ENCODE results near the gene ZNF296.
"Not testable (repeated sequence)": the region's sequence is repeated elsewhere in the genome, so short reads cannot be mapped to it uniquely, and the experiment has no call there.

The ZNF296 gene

DNA sequence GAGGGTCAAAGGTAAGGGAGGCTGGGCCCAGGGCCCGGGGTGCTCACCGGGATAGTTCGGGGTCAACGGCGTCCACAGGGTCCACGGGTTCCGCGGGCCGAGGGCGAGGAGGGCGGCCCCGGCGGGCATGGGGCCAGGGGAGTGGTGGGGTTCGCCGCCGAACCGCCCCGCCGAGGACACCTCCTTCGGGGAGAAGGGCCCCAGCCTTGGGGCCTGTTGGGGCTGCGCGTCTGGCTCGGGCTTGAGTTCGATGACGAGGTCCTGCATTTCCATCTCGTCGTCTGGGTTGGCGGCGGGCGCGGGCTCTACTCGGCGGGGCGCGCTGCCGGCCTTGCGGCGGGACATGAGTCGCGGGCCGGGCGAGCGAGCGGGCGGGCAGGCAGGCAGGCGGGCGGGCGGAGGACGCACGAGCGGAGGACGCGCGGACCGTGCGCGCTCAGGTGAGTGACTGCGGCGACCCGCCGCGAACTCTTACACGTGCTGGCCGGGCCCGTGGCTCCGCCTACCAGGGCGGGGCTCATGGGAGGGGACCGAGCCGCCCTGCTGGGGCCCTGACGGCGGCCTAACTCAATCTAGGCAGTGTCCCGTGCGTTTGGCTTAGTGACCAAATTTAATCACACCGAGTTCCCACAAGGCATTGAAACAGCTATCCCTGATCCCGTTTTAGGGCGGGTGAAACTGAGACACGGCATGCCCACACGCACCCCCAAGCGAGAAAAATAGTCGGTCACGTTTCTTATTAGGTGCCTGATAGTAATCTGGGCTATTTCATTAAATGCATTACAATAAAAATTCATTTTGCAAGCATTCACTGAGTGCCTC is at the start of gene ZNF296:
TSS of gene ZNF296 (minus strand) at position 450 of the 822 bp plus-strand sequence. CDS start at position 345, 105 bp downstream.
- peak; percentile 73 for DNase-seq

DNA sequence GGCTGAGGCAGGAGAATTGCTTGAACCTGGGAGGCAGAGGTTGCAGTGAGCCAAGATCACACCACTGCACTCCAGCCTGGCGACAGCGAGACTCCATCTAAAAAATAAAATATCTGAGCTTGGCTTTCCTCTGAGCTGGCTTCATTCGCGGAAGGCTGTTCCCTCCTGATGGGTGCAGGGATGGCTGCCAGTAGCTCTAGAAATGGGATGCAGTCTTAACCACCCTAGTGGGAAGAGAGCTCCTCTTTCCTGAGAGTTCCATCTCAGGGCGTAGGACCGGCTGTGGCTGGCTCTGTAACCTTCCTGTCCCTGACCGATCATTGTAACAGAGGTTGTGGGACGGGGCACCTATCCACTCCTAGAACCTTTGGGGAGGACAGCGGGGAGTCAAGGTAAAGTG is 49.1 kb upstream of the ZNF296 start:
- DNase-seq = no peak

DNA sequence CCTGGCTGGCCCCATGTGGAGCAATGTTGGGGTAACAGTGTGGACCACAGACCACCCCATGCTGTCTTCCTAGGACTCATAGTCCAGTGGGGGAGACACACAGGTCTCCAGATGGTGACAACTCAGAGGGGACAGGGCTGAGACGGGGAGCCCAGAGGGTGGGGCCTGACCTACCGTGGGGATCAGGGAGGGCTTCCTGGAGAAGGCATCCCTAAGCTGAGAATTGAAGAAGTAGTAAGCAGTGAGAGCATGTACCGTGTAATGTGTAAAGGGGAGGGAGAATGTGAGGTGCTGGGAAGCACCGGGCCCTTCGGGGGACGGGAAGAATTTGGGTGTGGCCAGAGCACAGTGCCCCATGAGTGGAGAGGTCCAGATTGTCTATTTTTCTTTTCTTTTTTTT is 47.7 kb upstream of the ZNF296 start:
- DNase-seq = no peak

DNA sequence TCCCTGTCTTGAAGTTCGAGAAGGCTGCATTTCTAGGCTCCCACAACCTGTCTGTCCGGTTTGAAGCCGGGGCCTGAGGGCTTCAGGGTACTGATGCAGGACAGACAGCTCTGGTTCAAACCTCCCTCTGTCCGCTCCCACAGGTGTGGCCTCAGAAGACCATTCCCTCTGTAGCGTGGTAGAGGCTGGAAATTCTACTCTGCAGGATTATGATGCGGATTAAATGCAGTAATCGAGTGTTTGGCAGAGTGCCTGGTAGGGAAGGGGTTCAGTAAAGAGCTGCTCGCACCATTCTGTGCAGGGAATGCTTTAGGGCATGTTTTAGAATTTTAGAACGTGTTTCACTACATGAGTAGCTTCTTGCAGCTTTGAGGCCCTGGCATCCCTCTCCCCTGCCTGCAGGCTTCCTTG is 47.2 kb upstream of the ZNF296 start:
- no peak for DNase-seq

DNA sequence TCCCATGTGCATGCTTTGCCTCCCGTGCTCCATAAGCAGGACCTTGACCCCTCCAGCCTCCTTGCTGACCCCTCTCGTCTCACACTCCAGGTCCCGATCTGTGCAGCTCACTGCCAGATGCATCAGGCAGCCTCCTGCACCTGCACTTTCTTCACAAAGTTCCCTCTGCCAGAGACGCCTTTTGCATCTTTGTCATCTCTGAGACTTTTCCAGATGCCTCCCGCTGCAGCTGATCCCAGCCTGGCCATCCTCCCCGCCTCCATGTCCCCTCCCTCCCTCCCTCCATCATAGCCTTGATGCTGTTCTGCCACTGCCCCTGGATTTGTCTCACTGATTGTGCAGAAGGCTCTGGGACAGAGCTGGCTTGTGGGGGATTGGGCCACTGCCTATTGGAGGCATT is 46.6 kb upstream of the ZNF296 start:
- DNase-seq = no peak

DNA sequence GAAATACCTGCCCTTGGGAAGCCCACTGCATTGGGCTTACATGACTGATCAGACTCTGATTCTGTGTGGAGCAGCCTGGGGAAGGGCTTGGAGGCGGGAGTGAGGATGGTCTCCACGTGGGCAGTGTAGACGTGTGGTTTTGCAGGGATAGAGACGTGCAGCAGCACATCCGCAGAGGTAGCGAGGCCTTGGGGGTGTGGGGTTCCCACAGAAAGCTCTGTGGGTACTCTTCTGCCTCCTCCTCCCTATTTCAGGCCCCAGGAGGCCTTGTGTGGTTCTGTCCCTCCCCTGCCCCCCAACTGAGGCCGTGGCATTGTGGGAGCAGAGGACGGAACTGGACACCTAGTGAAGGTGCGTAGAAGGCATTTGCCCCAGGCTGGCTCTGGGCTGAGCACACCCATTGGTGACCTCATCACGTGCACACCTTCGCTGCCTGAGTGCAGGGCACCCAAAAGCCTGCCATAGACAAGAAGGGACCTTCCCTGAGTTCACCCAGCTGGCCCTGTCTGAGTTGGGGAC is 45.6 kb upstream of the ZNF296 start:
- no peak for DNase-seq

DNA sequence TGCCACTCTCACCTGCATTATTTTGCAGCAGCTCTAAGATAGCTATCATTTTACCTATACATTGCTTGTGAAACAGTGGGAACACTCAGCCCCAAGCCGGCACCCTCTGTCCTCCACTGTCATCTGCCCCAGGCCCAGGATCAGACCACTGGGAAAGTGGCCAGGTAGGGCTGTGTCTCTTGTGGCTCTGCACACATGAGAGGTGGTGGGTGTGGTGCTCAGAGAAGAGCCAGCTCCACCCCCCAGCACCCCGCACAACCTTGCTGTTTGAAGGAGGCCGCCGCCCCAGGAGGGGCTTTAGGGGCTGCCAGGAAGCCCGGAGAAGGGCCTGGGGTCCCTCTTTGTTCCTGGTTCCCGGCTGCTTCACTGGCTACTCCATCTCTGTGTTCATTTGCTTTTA is 43.3 kb upstream of the ZNF296 start:
- DNase-seq = no peak

DNA sequence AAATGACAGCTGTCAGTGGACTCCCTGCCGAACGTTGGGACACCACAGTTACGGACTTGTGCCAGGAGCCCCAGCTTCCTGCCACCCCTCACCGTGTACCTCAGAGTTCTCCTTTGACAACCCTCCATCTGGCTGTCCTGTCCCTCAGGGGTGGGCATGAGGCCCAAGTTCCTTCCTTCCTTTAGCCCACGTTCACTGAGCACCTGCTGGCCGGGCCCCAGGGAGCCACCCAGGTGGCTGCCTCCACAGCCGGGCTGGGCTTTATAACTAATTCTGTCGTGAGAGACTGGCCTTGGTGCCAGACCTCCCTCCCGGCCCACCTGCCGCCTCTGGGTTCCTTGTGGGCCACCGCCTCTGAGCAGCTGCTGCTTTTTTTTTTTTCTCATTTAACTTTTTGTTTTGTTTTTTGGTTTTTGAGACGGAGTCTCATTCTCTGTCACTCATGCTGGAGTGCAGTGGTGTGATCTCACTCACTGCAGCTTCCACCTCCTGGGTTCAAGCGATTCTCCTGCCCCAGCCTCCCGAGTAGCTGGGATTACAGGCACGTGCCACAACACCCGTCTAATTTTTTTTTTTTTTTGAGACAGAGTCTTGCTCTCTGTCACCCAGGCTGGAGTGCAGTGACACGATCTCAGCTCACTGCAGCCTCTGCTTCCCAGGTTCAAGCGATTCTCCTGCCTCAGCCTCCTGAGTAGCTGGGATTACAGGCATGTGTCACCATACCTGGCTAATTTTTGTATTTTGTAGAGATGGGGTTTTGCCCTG is 42.5 kb upstream of the ZNF296 start:
- DNase-seq = not testable (repeated sequence)

DNA sequence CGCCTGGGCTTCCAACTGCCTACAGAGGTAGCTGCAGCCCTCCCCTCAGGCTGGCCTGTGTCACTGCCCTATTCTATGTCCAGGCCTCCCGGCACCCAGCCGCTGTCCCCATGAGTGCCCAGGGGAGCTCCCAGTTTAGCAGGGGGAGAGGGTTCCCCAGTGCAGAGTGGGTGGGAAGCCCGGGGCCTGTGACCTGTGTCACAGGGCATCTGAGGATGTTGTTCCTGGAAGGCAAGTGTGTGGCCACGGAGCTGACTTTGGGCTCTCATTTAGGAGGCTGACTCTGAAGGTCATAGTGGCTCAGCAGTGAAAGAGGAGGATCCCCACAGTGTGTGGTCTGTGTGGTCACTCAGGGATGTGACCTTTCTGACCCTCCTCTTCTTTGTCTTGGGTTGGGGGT is 41.8 kb upstream of the ZNF296 start:
- DNase-seq = no peak

DNA sequence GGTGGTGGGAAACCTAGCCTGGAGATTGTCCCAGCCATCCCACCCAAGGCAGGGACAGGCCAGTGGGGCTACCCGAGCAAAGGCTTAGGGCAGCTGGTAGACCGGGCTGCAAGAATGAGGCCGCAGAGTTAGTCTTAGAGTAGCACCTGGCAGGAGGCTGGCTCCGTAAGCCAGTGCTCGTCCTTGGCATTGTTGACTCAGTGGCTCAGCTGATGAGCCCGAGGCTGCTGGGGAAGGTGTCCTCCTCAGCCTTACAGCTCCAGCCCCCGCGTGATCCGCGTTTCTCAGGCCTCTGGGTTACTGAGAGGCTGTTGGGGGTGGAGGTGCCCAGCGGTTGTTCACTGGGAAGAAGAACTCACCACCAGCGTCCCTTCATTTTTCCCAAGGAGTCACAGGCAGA is 41.4 kb upstream of the ZNF296 start:
- DNase-seq = no peak

DNA sequence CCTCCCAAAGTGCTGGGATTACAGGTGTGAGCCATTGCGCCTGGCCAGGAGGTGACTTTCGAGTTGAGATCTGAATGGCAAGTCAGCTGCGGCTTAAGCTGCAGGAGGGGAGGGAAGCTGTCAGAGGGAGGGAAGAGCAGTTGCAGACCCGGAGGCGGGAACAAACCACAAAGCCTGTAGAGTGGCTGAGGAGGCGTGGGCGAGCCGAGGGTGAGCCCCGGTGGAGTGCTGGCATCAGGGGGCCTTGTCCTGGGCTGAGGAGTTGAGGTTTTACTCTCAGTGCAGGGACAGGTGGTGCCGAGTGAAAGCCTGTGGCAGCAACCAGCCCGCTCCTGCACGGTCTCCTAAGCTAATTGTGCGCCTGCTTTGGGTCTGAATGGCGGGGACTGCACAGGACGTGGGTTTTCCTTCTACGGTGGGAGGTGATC is 40.9 kb upstream of the ZNF296 start:
- peak; percentile 22 for DNase-seq

DNA sequence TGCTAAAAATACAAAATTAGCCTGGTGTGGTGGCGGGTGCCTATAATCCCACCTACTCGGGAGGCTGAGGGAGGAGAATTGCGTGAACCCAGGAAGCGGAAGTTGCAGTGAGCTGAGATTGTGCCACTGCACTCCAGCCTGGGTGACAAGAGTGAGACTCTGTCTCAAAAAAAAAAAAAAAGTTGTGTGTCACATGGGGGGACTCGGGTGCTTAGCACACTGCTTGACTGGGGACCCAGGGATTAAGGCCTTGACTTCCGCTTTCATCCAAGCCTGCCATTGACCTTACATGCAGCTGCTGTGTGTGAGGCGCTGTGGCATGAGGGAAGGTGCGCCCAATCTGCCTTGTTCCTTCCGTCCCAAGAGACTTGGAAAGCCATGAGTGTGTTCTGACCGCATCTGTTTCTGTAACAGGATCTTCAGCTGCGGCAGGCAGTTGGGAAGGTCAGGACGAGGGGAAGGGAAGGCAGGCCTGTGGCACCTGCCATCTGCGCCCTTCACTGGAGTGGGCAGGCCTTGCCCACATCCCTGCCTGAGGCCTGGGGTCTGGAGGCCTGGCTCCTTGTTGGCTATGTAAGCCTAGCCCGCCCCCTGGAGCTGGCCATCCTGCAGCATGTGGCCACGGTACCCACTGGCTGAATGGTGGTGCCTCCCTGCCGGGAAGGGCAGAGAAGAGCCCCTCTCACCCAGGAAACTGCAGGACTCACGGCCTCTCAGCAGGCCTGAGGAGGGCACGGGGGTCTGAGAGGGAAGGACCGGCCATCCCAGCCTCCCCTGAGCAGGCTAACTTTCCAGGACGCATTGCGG is 39.7 kb upstream of the ZNF296 start:
- DNase-seq = no peak

DNA sequence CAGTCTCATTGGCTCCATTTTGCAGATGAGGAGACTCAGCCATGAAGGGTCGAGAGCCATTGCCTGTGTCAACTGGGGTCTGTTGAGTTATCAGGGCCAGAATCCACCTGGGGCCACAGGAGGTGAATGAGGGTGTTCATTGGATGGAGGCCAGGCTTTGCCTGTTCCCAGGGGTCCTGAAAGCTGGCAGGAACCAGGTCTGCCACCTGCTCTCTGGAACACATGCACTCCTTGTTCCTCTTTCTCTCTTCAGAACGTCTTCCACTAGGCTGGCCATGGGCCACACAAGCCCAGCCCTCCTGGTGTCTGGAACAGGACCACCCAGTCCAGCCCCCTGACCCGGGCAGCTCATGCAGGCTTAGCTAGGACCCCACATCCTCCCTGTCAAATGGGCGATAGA is 37.8 kb upstream of the ZNF296 start:
- DNase-seq = no peak

DNA sequence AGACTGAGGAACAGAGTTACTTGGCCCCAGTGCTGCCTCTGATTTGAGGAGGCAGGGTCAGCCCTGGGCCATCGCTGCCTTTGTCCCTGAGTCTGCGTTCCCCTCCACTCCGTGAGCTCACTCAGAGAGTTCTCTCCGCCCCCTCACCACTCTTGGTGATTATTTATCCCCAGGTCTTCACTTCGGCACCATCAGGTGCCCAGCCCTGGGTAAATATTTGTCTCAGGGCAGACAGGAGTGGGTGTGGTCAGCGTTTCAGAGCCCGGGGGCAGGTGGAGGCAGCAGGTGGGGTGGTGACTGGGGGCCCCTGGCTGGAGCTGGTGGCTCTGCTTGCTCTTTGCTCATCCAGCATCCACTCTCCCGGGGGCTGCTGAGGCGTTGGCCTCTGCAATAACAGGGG is 37.4 kb upstream of the ZNF296 start:
- DNase-seq = no peak

DNA sequence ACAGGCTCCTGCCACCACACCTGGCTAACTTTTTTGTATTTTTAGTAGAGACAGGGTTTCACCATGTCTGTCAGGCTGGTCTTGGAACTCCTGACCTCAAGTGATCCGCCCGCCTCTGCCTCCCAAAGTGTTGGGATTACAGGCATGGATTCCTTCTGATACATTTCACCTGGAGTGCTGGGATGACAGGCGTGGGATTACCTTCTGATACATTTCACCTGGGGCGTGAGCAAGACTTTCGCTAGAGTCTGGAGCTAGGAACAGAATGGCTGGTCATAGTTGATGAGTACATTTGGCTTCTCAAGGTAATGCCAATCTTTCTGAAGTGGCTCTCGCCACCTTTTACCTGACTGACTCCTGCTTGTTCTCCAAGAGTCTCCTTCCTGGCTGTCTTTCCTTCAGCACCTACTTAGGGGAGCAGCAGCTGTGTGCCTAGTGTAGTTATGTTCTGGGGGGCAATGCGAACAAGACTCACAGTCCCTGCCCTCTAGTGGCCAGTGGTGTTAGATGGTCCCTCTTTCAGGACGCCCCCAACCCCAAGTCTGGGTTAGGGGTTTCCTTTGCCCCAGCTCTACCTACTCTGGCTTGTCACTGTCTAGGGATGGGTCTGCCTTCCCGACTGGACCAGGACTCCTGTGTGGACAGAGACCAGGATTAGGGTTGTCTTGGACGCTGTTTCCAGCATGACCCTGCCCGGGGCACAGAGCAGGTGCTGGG is 36.0 kb upstream of the ZNF296 start:
- DNase-seq = no peak

DNA sequence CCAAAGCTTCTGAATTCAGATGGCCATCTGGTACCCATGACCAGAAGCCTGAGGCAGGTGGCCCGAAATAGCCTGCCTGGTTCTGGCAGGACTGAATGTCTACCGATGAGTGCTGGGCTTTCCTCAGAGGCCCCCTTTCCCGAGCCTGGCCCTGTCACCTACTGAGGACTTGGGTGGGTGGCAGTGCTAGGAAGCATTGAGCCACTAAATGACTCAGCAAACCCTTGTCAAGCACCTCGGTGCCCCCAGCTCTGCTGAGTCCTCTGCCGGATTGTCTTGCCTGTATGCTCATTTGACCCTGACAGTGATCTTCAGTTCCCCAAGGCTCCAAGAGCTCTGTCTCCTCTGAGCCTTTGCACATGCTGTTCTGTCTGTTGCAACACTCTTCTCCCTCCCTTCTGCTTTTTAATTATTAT is 34.6 kb upstream of the ZNF296 start:
- no peak for DNase-seq

DNA sequence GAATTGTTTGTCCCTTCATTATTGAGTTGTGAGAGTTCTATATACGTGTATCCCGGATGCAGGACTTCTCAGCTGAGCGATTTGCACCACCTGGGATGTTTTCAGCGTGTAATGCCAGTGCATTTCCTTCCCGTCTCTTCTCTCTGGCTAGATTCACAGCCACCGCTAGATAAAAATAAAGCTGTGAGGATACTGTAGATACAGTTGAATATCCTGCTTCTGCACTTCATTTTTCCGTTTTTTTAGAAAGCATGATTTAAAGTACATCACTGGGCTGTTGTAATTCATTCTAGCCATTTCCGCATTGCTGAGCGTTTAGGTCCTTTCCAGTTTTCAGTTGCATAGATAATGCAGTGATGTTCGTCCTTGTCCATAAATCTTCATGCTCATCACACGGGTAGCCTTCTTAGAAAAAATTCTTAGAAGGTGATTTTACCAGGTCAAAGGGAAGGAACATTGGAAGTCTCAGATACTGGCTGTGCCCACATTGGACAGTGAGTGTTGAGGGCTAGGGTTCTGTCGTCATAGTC is 31.4 kb upstream of the ZNF296 start:
- DNase-seq = no peak

DNA sequence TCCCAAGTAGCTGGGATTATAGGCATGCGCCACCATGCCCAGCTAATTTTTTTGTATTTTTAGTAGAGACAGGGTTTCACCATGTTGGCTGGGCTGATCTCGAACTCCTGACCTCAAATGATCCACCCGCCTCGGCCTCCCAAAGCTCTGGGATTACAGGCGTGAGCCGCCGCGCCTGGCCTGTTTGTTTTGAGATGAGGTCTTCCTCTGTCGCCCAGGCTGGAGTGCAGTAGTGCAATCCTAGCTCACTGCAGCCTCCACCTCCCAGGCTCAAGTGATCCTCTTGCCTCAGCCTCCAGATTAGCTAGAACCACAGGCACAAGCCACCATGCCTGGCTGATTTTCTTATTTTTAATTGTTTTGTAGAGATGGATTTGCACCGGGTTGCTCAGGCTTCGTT is 30.1 kb upstream of the ZNF296 start:
- DNase-seq = not testable (repeated sequence)

DNA sequence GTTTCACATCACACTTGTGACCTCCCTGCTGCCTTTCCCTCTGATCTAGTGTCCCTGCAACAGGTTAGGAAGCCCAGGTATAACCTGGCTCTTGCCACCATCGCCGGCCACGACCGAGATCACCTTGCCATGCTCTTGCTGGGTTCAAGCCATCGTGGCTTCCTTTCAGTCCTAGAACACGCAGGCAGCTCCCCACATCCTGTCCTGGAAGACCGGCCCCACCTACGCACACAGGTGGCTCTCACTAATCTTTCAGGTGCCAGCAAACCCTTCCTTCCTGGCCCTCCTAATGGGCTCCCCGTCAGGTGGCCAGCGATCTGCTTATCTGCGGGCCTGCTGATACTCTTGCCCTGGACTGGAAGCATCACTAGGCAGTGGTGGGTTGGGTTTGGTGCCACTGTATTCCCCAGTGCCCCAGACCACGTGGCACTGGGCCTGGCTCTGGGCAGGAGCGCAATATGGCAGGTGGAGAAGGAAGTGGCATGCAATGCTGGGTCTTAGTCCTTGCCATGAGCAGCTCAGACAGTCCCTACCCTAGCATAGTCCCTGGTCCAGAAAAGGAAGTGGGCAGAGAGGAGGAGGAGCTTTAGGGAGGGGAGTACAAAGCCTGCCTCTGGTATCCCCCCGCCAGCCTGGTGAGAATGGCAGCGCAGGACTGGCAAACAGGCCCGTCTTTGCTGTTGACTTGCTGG is 28.5 kb upstream of the ZNF296 start:
- DNase-seq = no peak

DNA sequence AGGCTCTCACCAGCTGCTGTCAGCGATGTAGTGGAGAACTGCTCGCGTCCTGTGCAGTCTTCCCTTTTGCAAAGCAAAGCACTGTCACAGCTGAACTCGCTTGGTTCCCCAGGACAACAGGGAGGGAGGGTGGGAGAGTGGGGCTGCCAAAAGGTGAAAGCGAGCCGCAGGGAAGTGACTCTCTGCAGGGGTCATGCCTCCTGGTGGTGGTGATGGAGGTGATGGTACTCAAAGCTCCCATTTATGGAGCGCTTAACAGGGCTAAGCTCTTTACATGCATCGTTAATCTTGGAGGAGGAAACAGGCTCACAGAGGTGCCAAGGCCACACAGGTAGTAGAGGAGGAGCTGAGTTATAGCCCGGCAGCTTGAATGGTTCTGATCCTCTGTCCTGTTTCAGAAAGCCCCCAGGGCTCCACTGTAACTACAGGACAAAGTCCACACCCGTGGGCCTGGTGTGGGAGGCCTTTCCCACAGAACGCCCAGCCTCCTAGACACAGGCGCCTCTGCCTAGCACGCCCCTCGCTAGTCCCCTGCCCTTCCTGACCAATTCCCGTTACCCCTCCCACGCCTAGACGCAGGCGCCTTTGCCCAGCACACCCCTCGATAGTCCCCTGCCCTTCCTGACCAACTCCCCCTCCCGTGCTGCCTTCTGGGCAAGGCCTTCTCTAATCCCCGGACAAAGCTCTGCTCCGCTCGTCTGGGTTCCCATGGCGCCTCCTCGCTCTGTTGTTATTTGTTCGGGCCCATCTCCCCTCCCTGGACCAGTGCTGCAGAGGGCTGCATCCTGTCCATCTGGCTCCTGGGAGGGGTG is 27.4 kb upstream of the ZNF296 start:
- no peak for DNase-seq

DNA sequence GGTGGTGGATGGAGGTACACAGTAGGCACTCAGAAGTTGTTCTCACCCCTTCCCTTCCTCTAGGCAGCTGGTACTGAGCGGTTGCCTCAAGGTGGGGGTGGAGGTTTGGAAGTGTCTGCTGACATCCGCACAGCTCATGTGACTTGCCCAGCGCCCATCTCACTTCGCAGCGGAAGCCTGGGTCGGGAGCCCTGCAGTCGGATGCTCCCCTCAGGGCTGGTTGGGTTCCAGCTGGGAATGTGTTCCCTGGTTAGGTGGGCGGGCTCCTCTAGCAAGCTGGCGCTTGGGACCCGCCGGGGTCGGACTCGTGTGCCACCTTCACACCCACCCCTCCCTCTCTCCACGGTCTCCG is 26.9 kb upstream of the ZNF296 start:
- DNase-seq = peak; percentile 43

All from activated CD4-positive, alpha-beta T cell treated with anti-CD3 and anti-CD28 coated beads, Interleukin-2, amount 50 U/mL, for 1 hour (primary cell).